ENCODE measurements around the gene TRIM47.

- TF ChIP-seq, protein P1, sequence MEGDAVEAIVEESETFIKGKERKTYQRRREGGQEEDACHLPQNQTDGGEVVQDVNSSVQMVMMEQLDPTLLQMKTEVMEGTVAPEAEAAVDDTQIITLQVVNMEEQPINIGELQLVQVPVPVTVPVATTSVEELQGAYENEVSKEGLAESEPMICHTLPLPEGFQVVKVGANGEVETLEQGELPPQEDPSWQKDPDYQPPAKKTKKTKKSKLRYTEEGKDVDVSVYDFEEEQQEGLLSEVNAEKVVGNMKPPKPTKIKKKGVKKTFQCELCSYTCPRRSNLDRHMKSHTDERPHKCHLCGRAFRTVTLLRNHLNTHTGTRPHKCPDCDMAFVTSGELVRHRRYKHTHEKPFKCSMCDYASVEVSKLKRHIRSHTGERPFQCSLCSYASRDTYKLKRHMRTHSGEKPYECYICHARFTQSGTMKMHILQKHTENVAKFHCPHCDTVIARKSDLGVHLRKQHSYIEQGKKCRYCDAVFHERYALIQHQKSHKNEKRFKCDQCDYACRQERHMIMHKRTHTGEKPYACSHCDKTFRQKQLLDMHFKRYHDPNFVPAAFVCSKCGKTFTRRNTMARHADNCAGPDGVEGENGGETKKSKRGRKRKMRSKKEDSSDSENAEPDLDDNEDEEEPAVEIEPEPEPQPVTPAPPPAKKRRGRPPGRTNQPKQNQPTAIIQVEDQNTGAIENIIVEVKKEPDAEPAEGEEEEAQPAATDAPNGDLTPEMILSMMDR (conservative IDR thresholded peaks at IDR 0.05; ENCODE audit: low read length): no peak
- no peak for TF ChIP-seq EZH2phosphoT487 (IDR thresholded peaks at IDR 0.05; ENCODE audit: borderline replicate concordance, low read depth, low read length)
Observed at GRCh38 chr17:75906143-75906884, 27.9 kb upstream of the TRIM47 start.
